Endothelial cell (in vitro differentiated cells): ENCODE measurements around the gene C1orf21. TPM values are rescaled to one million over a fixed set of nuclear protein-coding genes. Genes with fewer than 3 reads are reported as not detected.

Experiments
- DNase-seq: peaks from one replicate; pipeline ENCODE4 v3.0.0; 2021; ENCODE audit warnings: low spot score
- H3K27ac Mint-ChIP-seq: one replicate; pipeline ENCODE4 v1.8.0; 2021; ENCODE audit warnings: mixed read lengths, inconsistent platforms; ENCODE audit not compliant: unreplicated experiment
- H3K27me3 Mint-ChIP-seq: one replicate; pipeline ENCODE4 v1.8.0; 2021; ENCODE audit warnings: mild to moderate bottlenecking, moderate library complexity, mixed read lengths, inconsistent platforms; ENCODE audit not compliant: unreplicated experiment
- H3K36me3 Mint-ChIP-seq: one replicate; pipeline ENCODE4 v1.8.0; 2021; ENCODE audit warnings: mild to moderate bottlenecking, low read depth, mixed read lengths, inconsistent platforms; ENCODE audit not compliant: unreplicated experiment
- H3K4me1 Mint-ChIP-seq: one replicate; pipeline ENCODE4 v1.8.0; 2021; ENCODE audit warnings: mild to moderate bottlenecking, mixed read lengths, inconsistent platforms; ENCODE audit not compliant: unreplicated experiment
- H3K4me3 Mint-ChIP-seq: one replicate; pipeline ENCODE4 v1.8.0; 2021; ENCODE audit warnings: mild to moderate bottlenecking, mixed read lengths, inconsistent platforms; ENCODE audit not compliant: unreplicated experiment
- H3K9me3 Mint-ChIP-seq: one replicate; pipeline ENCODE4 v1.8.0; 2021; ENCODE audit warnings: mixed read lengths, inconsistent platforms; ENCODE audit not compliant: unreplicated experiment
- total RNA-seq: library from RNA; stranded (reverse); fragmentation: NEBNext Ultra II Directional; extraction: Animal tissue kit (Norgen Biotek cat#: 25700); gene quantifications from one replicate; pipeline ENCODE4 v1.2.1, GENCODE V29; 2021; ENCODE audit not compliant: unreplicated experiment
- TF ChIP-seq, protein P1 (sequence below): fragments of 200-600 bp; sonication (generic); IDR thresholded peaks from one replicate; pipeline ENCODE4 v1.5.0; 2021; ENCODE audit warnings: antibody characterized with exemption; ENCODE audit not compliant: unreplicated experiment

The C1orf21 gene
- total RNA-seq, 1 donor from 2014 or later = 7.5 TPM

DNA sequence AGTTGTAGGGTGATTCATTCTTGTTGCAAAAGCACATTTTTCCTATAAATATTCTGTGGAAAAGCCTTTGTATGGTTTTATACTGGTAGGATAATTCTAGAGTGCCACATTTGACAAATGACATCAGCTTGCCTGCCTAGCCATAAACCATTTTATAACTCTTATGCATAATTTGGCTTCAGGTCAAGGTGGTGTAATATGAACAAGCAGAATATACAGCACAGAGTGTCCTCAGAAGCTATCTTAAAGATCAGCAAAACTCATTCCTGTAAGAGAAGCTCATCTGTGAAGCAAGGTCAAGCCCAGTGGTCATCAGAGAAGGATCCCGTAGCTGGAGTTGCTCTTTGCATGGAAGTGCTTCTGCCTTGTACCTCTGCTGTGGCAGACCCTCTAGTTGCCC, 24.0 kb upstream of the C1orf21 start:
- Mint-ChIP-seq H3K4me3 (no peak overlapping the region), H3K27me3 (no peaks in the 10 kb centered on the region), H3K27ac (no peak overlapping the region), H3K36me3 (no peaks in the 10 kb centered on the region), H3K4me1 (no peaks in the 10 kb centered on the region), H3K9me3 (no peaks in the 10 kb centered on the region)
- TF ChIP-seq, protein P1, sequence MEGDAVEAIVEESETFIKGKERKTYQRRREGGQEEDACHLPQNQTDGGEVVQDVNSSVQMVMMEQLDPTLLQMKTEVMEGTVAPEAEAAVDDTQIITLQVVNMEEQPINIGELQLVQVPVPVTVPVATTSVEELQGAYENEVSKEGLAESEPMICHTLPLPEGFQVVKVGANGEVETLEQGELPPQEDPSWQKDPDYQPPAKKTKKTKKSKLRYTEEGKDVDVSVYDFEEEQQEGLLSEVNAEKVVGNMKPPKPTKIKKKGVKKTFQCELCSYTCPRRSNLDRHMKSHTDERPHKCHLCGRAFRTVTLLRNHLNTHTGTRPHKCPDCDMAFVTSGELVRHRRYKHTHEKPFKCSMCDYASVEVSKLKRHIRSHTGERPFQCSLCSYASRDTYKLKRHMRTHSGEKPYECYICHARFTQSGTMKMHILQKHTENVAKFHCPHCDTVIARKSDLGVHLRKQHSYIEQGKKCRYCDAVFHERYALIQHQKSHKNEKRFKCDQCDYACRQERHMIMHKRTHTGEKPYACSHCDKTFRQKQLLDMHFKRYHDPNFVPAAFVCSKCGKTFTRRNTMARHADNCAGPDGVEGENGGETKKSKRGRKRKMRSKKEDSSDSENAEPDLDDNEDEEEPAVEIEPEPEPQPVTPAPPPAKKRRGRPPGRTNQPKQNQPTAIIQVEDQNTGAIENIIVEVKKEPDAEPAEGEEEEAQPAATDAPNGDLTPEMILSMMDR = no peak
- DNase-seq = no peak

DNA sequence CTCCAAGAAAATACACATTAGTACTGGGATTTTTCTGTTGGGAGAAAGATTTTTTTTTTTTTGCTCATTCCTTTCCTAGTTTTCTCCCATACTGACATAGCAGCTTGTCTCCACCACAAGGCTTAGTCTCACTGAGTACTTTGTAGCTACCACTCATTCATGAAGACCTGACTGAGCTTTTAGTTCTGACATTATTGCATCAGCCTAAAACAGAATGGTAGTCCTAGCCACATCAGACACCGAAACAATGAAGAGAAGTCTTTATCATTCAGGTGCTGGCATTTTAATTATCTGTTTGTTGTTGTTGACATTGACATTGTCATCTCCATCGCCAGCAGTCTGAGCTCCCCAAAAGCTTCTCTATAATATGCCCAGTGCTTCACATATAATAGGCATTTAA, 21.1 kb upstream of the C1orf21 start:
- TF ChIP-seq, protein P1 = no peak
- H3K4me3 Mint-ChIP-seq = no peak overlapping the region
- no peak for DNase-seq
- H3K4me1 Mint-ChIP-seq = no peaks in the 10 kb centered on the region
- no peaks in the 10 kb centered on the region for H3K27me3 Mint-ChIP-seq
- H3K27ac Mint-ChIP-seq = no peak overlapping the region
- no peaks in the 10 kb centered on the region for H3K36me3 Mint-ChIP-seq
- H3K9me3 Mint-ChIP-seq = no peaks in the 10 kb centered on the region

DNA sequence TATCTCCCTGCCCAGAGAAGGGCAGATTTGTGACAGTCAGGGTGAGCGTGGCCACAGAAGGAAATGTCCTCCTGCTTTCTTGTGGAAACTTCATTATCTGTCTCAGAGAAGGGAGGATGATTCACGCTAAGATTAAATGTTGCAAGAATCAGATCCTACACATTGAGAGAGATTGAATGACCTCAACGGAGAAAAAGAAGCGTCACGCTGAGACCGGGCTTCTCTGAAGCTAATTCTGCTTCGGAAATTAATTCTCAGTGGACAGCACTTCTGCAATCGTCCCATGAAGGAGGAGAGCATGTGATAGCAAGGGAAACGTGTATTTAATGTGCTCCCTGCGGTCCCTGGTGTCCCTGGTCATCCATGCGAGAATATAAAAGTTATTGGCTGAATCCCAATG, 19.8 kb upstream of the C1orf21 start:
- DNase-seq = no peak
- H3K36me3 Mint-ChIP-seq = no peaks in the 10 kb centered on the region
- H3K27me3 Mint-ChIP-seq = no peaks in the 10 kb centered on the region
- H3K9me3 Mint-ChIP-seq = no peaks in the 10 kb centered on the region
- TF ChIP-seq, protein P1 = no peak
- H3K27ac Mint-ChIP-seq = no peak overlapping the region
- H3K4me1 Mint-ChIP-seq = no peaks in the 10 kb centered on the region
- H3K4me3 Mint-ChIP-seq = no peak overlapping the region

DNA sequence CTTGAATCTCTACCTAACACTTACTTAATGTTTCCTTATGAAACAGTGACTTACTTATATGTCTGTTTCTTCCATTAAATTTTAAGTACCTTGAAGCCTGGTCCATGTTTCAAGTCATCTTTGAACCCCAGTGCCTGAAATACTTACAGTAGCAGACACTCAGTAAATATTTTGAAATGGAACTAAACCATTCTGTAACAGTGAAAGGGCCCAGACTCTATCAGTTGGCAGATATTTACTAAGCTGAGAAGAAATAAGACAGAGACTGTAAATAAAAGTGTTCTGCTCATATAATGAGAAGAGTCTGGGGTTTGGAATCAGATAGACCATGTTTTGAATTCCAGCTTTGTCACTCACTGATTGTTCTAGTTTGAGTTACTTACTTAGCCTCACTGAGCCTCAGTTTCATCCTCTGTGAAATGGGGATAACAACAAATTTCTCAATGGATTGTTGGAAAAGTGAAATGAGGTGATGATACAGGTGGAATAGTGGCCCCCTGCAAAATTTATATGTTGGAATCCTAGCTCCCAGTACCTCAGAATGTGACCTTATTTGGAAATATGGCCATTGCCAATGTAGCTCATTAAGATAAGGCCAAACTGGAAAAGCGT, 19.3 kb upstream of the C1orf21 start:
- H3K4me3 Mint-ChIP-seq = no peak overlapping the region
- H3K27me3 Mint-ChIP-seq = no peaks in the 10 kb centered on the region
- H3K4me1 Mint-ChIP-seq = no peaks in the 10 kb centered on the region
- H3K27ac Mint-ChIP-seq = no peak overlapping the region
- H3K9me3 Mint-ChIP-seq = no peaks in the 10 kb centered on the region
- DNase-seq = no peak
- TF ChIP-seq, protein P1 = no peak
- no peaks in the 10 kb centered on the region for H3K36me3 Mint-ChIP-seq

DNA sequence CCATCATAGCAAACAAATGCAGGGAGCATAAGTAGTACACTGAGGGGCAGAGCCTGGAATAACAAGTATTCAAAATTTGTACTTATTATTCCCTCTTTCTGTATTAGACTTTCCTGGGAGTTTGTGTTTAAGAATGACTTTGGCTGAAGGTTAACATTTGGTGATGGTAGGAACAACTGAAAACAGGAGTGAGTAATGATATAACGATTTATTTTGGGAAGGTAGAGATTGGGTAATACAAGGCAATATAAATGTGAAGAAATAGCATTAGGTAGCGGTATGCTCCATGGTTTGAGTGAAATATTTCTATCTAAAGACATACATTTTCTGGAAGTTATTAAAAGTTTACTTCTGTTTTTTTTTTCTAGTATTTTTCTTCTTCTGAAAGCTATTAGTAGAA, 18.5 kb upstream of the C1orf21 start:
- Mint-ChIP-seq H3K4me1 (no peaks in the 10 kb centered on the region), H3K36me3 (no peaks in the 10 kb centered on the region), H3K9me3 (no peaks in the 10 kb centered on the region), H3K27me3 (no peaks in the 10 kb centered on the region), H3K4me3 (no peak overlapping the region), H3K27ac (no peak overlapping the region)
- DNase-seq = no peak
- TF ChIP-seq, protein P1 = no peak
